Measurements from ENCODE around the gene SELE.

The SELE gene

DNA sequence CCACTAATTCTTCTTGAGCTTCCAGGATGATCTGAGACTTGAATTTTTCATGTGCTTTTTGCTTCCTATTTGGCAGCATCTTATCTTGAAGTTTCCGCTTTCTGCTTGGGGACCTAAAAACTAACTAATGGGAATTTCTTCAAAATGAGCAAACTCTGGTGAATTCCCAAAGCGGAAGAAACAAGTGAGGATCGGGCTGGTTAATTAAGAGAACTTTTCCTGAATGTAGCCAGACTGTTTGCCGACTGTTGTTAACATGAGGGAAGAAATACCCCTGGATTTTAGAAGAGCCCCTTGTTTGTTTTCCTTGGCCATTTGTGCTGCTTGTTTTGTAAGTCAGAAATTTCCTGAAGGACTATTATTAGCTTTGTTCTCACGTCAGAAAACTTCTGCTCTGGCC is 6.1 kb upstream of the SELE start:
- TF ChIP-seq, protein P1, sequence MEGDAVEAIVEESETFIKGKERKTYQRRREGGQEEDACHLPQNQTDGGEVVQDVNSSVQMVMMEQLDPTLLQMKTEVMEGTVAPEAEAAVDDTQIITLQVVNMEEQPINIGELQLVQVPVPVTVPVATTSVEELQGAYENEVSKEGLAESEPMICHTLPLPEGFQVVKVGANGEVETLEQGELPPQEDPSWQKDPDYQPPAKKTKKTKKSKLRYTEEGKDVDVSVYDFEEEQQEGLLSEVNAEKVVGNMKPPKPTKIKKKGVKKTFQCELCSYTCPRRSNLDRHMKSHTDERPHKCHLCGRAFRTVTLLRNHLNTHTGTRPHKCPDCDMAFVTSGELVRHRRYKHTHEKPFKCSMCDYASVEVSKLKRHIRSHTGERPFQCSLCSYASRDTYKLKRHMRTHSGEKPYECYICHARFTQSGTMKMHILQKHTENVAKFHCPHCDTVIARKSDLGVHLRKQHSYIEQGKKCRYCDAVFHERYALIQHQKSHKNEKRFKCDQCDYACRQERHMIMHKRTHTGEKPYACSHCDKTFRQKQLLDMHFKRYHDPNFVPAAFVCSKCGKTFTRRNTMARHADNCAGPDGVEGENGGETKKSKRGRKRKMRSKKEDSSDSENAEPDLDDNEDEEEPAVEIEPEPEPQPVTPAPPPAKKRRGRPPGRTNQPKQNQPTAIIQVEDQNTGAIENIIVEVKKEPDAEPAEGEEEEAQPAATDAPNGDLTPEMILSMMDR (IDR thresholded peaks at IDR 0.05; ENCODE audit: insufficient read depth, low read length, poor library complexity, severe bottlenecking): no peak
- H3K36me3 ChIP-seq (ENCODE audit: control insufficient read depth, insufficient read depth, low read length): no peaks in the 10 kb centered on the region
- H3K4me3 ChIP-seq (replicated peaks; ENCODE audit: low read depth, low read length): no peak overlapping the region
- no peak for DNase-seq (ENCODE audit: extremely low read depth, insufficient read length)
- no peaks in the 10 kb centered on the region; the same call in 1 of the 2 replicates for H3K27me3 ChIP-seq (replicated peaks; ENCODE audit: control insufficient read depth, insufficient read depth, low read length)

DNA sequence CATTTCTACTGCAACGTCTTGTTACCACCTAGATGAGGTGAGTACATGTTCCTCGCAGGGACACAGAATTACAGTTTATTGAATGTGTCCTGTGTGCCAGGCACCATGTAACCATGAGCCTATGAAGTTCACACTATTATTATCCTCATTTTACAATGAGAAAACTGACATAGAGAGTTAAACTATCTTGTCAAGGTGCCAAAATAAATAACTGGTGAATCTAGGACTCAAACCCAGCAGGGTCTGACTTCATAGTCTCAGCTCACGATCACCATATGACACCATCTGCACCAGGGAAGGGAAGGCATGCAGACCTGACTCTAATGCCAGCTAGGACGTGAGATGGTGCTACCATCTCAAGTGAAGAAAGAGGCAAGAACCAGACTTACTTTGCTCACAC is 2.4 kb downstream of the SELE start:
- TF ChIP-seq, protein P1 (IDR thresholded peaks at IDR 0.05; ENCODE audit: insufficient read depth, low read length, poor library complexity, severe bottlenecking): no peak

DNA sequence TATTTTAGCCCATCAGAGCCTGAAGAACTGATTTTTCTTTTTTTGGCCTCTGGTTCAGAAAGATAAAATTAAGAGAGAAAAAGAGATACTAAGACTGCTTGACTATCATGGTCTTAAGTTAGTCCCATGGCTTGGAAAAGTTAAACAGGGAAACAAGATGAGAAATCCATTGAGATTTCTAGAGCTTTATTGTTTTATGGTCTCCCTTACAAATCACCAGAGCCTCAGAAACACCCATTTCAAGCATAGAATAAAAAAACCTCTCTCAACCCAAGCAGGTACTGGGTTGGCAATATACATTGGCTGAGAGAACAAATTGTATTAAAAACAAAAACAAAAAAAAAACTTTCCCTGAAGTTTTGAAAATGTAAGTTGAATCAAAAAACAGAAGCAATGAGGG is 3.9 kb downstream of the SELE start:
- Histone ChIP-seq H3K36me3 (ENCODE audit: control insufficient read depth, insufficient read depth, low read length) (no peaks in the 10 kb centered on the region), H3K4me3 (replicated peaks; ENCODE audit: low read depth, low read length) (no peak overlapping the region), H3K27me3 (replicated peaks; ENCODE audit: control insufficient read depth, insufficient read depth, low read length) (no peaks in the 10 kb centered on the region)
- TF ChIP-seq, protein P1 (IDR thresholded peaks at IDR 0.05; ENCODE audit: insufficient read depth, low read length, poor library complexity, severe bottlenecking): no peak
- DNase-seq (ENCODE audit: extremely low read depth, insufficient read length): no peak

More for the DNA sequence above, 2.4 kb downstream of the SELE start:
- no peaks in the 10 kb centered on the region for H3K27me3 ChIP-seq (replicated peaks; ENCODE audit: control insufficient read depth, insufficient read depth, low read length)
- H3K36me3 ChIP-seq (ENCODE audit: control insufficient read depth, insufficient read depth, low read length): no peaks in the 10 kb centered on the region
- no peak for DNase-seq (ENCODE audit: extremely low read depth, insufficient read length)
- no peak overlapping the region for H3K4me3 ChIP-seq (replicated peaks; ENCODE audit: low read depth, low read length)

DNA sequence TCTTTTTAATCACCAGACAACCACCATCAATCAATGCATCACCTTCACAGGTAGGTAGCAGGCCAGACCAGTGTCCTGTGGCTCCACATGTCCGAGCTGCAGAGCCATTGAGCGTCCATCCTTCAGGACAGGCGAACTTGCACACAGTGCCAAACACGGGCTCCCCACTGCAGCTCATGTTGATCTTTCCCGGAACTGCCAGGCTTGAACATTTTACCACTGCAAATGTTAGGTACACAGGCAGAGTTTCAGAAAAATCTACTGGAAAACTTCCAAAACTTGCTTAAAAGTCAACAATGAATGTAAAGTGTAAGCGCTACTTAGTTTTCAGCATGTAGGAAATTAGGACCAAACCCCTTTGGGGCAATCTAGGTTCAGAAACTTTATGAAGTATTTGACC is 6.6 kb downstream of the SELE start:
- TF ChIP-seq, protein P1 (IDR thresholded peaks at IDR 0.05; ENCODE audit: insufficient read depth, low read length, poor library complexity, severe bottlenecking): no peak
- Histone ChIP-seq H3K36me3 (ENCODE audit: control insufficient read depth, insufficient read depth, low read length) (no peaks in the 10 kb centered on the region), H3K4me3 (replicated peaks; ENCODE audit: low read depth, low read length) (no peak overlapping the region), H3K27me3 (replicated peaks; ENCODE audit: control insufficient read depth, insufficient read depth, low read length) (no peaks in the 10 kb centered on the region)
- no peak for DNase-seq (ENCODE audit: extremely low read depth, insufficient read length)

DNA sequence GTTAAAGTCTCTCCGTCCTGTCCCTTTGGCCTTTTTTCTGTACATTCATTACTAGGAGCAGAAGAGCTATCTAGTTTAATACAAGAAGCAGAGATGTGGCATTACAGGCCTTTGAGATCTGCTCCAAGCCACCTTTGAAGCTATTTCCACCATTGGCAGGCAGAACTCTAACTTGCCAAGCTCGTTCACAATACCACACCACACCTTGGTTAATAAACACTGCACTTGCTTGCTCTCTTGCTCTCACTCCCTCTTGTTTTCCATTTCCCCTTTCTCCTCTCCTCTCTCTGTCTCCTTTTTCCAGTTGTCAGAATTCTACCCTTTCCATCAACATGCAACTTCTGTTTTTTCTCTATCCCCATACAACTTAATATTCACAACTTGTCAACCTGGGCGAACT is 7.0 kb downstream of the SELE start:
- Histone ChIP-seq H3K27me3 (replicated peaks; ENCODE audit: control insufficient read depth, insufficient read depth, low read length) (no peaks in the 10 kb centered on the region), H3K4me3 (replicated peaks; ENCODE audit: low read depth, low read length) (no peak overlapping the region), H3K36me3 (ENCODE audit: control insufficient read depth, insufficient read depth, low read length) (no peaks in the 10 kb centered on the region)
- DNase-seq (ENCODE audit: extremely low read depth, insufficient read length): no peak
- TF ChIP-seq, protein P1 (IDR thresholded peaks at IDR 0.05; ENCODE audit: insufficient read depth, low read length, poor library complexity, severe bottlenecking): no peak

DNA sequence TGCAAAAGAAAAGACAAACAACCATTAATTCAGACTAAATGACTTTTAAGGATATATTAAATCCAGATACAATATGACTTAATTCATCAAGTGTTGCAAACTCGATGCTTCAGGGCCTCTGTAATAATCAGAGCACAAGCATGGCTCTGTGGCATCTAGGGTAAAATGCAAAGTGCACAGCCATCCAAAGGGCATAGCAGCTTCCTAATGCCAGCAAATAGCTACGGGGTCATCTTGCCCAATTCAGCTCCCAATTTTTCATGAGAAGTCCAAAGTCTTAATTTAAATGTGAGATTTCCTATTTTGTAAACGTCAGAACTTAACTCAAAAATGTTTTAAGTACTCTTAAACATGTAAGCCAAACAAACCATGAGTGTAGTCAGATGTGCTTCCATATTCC is 7.9 kb downstream of the SELE start:
- no peaks in the 10 kb centered on the region for H3K27me3 ChIP-seq (replicated peaks; ENCODE audit: control insufficient read depth, insufficient read depth, low read length)
- H3K4me3 ChIP-seq (replicated peaks; ENCODE audit: low read depth, low read length): no peak overlapping the region
- TF ChIP-seq, protein P1 (IDR thresholded peaks at IDR 0.05; ENCODE audit: insufficient read depth, low read length, poor library complexity, severe bottlenecking): no peak
- no peaks in the 10 kb centered on the region for H3K36me3 ChIP-seq (ENCODE audit: control insufficient read depth, insufficient read depth, low read length)
- DNase-seq (ENCODE audit: extremely low read depth, insufficient read length): no peak
